ENCODE results near the gene MMRN2.

Gene MMRN2

DNA sequence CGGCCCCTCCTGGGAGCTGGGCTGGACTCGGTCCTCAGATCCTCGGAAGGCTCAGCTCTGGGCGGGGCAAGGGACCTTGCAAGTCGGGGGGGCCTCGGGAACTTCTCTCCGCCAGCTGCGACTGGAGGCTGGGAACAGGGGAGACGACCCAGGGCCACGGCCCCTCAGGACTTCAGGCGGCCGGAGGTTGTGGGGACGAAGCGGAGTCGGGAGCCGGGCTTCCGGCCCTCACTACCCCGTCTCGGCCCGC is 13.5 kb upstream of the MMRN2 start:
- in situ Hi-C loops (cut with HindIII; ENCODE audit: low pct_ligation_motif_present, low pct_unique_long_range_greater_than_20kb, low sequenced_read_pairs) = no loop called here
- DNase-seq = no peak

DNA sequence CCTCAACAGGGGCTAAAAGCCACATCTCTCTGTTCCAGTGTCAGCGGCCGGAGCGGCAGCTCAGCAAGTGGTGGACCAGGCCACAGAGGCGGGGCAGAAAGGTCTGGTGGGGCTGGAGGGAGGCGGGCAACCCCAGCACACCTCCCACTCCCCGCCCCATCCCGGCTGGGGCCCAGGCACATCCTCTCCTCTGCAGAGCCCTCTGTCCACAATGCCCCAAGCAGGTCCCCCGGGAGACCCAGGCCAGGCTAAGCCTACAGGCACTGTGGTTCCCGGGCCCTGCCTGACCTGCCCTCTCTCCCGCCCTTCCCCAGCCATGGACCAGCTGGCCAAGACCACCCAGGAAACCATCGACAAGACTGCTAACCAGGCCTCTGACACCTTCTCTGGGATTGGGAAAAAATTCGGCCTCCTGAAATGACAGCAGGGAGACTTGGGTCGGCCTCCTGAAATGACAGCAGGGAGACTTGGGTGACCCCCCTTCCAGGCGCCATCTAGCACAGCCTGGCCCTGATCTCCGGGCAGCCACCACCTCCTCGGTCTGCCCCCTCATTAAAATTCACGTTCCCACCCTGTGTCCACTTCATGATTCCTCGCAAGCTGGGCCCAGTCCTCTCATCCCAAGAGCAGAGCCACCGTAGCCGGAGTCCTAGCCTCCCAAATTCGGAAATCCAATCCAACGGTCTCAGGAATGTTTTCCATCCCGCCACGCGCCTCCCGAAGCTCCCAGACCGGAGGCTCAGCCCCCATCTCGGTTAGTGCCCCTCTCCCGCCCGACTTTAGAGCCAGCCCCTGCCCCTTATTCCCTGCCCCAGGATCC is 13.0 kb upstream of the MMRN2 start:
- DNase-seq = peak; percentile 54

DNA sequence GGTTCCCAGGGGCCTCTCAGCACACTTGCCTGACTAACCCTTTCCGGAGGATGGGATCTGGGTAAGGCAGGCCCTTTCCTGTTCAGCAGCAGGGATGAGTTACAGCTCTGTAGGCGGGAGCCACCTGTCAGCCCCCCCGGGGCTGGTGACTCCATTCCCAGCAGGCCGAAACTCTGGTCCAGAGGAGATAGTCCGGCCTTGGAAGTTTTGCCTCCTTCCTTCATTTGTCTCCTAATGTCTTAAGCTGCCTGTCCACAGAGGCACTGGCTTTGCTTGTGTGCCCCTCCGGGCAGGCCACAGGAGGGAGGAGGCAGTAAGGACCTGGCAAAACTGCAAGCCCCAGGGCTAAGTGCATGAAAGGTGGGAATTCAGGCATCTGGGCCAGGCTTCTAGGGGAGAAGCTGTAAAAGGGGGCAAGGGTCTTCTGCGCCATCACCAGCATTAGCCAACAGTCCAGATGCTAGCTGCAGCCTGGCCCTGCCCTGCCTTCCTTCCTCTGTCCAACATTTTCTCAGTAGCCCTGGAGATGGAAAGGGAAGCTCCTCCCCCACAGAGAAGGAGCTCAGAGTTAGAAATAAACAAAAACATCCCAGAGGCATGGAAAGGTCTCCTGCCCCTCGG is 12.1 kb upstream of the MMRN2 start:
- in situ Hi-C loops (cut with HindIII; ENCODE audit: low pct_ligation_motif_present, low pct_unique_long_range_greater_than_20kb, low sequenced_read_pairs) = no loop called here
- DNase-seq = no peak

More for the DNA sequence above, 13.0 kb upstream of the MMRN2 start:
- in situ Hi-C loops (cut with HindIII; ENCODE audit: low pct_ligation_motif_present, low pct_unique_long_range_greater_than_20kb, low sequenced_read_pairs) = no loop called here

DNA sequence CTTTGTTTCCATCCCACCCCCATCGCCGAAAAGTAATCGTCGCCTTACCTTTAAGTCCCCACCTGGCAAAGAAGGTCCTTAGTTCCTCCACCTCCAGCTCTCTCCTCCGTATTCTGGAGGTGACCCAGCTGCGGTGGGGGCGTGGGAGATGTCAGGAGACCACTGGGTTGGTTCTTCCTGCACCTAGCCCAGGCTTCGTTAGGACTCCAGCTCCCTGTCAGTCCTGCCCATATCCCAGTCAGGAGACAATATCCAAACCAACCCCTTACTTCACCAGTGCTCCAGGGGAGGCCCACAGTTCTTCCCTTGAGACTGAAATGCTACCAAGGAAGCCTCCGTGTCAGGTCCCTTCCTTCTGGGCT is 11.6 kb upstream of the MMRN2 start:
- no peak for DNase-seq
- in situ Hi-C loops (cut with HindIII; ENCODE audit: low pct_ligation_motif_present, low pct_unique_long_range_greater_than_20kb, low sequenced_read_pairs) = no loop called here

DNA sequence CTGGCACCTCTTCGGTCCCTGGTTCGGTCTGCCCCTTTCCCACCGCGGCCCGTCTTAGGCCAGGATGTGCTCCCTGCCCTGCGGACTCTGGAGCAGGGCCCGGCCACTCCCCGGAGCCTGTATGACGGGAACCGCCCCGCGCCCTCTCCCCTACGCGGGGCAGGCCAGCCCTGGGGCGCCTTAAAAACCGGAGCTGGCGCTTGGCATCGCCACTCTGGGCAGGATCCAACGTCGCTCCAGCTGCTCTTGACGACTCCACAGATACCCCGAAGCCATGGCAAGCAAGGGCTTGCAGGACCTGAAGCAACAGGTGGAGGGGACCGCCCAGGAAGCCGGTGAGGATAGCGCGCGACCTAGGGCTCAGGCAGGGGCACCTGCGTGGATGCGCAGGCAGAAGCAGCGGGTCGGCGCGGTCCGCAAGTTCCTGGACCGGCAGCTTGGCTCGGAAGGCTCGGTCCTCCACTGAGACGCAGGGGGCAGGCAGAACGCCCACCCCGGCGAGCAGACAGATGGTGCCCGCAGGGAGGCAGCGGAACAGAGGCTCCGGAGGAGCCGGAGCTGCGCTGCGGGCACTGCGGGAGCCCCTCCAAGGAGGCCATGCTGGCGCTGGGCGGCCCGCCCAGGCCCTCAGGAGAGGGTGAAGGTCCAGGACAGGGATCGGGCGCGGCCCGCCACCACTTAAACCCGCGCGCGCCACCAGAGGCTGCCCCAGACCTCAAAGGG is 11.0 kb upstream of the MMRN2 start, which contains the start of gene ADIRF:
ADIRF (plus strand) TSS at position 212 of the 723 bp plus-strand sequence; CDS start at position 275, 63 bp downstream.
- DNase-seq = no peak
- in situ Hi-C loops (cut with HindIII; ENCODE audit: low pct_ligation_motif_present, low pct_unique_long_range_greater_than_20kb, low sequenced_read_pairs) = no loop called here

DNA sequence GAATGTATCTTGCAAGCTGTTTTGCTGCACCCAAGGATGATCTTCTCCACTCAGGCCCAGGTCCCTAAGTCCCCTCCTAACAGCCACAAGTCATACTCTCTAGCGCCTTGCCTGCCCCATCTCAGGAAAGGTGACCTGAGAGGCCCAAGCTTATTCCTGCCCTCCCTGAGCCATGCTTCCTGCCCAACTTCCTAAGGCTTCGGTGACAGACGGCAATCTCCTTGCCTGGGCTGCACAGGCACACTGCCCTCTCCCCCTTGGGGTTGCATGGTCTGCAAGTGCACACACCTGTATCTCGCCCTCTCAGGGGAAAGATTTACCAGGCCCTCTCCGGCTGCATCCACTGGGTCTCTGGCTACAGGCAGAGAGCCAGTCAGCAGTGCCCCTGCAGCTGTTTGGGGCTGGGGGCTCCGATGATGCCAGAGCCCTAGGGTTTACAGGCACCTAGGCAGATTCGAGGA is 10.1 kb upstream of the MMRN2 start:
- in situ Hi-C loops (cut with HindIII; ENCODE audit: low pct_ligation_motif_present, low pct_unique_long_range_greater_than_20kb, low sequenced_read_pairs) = no loop called here
- DNase-seq = no peak

DNA sequence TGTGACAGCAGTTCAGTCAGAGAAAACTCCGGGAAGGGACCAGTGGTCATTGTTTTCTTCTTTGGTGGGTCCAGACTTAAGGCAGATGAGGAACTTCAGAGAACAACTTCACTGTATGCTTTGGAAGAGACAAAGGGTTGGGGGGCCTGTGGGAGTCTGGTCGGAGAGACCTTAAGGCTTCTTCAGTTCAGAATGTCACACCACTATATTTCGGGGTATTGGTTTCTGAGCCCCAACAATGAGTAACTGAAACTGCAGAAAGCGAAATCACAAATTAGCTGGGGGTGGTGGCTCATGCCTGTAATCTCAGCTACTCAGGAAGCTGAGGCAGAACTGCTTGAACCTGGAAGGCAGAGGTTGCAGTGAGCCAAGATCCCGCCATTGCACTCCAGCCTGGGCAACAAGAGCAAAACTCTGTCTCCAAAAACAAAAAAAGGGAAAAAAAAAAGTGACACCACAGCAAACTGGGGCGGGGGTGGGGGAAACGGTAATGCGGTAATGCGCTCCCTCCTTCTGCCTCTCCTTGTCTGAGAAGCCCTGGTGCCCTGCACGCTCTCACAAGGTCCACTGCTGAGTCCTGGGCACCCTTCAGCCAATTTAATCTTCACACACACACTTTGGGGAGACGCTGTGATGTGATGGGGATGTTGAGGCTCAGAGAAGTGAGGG is 8.7 kb upstream of the MMRN2 start:
- no peak for DNase-seq
- in situ Hi-C loops (cut with HindIII; ENCODE audit: low pct_ligation_motif_present, low pct_unique_long_range_greater_than_20kb, low sequenced_read_pairs) = no loop called here

DNA sequence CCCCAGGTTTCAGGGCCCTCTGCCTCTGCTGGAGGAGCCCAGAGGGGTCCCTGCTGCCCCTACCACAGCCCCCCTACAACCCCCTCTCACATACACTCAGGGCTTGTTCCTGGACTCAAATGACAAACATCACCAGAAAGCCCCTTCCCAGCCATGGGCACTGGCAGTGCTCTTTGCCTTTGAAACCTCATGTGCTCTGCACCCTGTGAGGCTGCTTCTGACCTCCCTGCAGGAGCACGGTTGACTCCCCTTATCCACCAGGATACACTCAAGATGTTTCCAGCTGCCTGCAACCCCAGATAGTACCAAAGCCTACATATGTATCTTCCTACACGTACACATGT is 7.4 kb upstream of the MMRN2 start:
- in situ Hi-C loops (cut with HindIII; ENCODE audit: low pct_ligation_motif_present, low pct_unique_long_range_greater_than_20kb, low sequenced_read_pairs) = no loop called here

DNA sequence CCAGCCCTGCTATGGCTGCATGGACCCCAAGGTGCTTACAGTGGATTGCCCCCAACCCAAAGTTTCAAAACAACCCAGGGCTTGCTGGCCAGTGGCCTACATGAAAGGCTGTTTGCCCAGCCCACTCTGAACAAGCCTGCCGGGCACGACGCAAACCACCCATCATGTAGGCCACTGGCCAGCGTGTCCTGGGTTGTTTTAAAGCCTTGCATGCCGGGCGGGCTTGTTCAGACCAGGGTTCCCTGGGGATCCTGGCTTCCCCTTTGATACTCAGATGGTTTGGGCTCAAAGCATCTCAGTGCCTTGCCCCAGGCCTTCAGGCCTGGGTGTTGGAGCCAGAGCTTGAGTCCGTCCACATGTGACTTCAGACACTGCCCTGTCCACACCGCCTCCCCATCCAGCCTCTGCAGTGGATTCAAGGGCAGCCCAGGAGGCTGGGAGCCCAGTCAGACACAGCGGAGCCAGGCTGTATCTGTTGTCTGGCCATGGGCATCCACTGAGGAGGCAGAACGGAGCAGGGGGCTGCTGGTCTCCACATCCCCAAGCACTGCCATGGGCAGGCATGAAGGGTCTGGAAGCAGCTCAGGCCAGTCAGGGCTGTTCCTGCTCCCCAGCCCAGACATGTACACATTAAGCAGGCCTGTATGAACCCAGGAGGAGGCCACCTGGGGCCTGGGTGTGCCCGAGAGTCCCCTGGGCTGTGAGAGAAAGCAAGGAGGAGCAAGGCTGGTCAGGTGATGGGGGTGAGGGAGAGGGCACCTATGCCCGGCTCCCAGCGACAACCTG is 6.8 kb upstream of the MMRN2 start:
- no peak for DNase-seq
- in situ Hi-C loops (cut with HindIII; ENCODE audit: low pct_ligation_motif_present, low pct_unique_long_range_greater_than_20kb, low sequenced_read_pairs) = no loop called here

More for the DNA sequence above, 7.4 kb upstream of the MMRN2 start:
- no peak for DNase-seq

DNA sequence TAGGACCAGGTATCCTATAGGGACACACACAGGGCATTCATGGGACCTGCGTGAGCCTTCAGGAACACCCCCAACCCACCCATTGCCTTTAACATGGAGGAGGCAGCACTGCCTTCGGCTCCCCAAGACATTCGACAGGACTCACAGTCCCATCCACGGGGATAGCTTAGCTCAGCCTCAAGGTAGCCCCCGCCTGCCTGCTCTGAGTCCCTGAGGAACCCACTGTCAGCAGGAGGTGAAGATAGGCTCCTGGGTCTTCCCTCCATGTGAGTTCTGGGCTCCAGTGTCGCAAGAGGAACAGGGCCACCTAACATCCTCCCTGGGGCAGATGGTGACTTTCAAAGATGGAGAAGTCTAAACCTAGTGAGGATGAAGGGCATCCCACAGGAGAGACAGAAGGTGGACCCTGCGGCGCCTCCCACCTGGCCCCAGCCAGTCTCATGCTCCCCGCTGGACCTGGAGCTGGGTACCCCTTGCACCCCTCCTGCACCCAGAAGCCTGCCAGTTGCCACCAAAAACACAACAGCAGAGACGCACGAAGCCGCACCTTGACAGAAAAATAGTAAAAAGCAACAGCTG is 6.0 kb upstream of the MMRN2 start:
- in situ Hi-C loops (cut with HindIII; ENCODE audit: low pct_ligation_motif_present, low pct_unique_long_range_greater_than_20kb, low sequenced_read_pairs) = no loop called here
- no peak for DNase-seq

DNA sequence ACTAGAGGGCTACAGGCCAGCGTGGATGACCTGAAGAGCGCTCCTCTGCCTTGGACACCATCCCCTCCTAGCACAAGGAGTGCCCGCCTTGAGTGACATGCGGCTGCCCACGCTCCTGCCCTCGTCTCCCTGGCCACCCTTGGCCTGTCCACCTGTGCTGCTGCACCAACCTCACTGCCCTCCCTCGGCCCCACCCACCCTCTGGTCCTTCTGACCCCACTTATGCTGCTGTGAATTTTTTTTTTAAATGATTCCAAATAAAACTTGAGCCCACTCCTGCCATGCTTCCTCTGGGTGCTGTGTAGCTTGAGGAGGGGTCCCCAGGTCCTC is 5.5 kb upstream of the MMRN2 start:
- in situ Hi-C loops (cut with HindIII; ENCODE audit: low pct_ligation_motif_present, low pct_unique_long_range_greater_than_20kb, low sequenced_read_pairs) = no loop called here
- DNase-seq = no peak

DNA sequence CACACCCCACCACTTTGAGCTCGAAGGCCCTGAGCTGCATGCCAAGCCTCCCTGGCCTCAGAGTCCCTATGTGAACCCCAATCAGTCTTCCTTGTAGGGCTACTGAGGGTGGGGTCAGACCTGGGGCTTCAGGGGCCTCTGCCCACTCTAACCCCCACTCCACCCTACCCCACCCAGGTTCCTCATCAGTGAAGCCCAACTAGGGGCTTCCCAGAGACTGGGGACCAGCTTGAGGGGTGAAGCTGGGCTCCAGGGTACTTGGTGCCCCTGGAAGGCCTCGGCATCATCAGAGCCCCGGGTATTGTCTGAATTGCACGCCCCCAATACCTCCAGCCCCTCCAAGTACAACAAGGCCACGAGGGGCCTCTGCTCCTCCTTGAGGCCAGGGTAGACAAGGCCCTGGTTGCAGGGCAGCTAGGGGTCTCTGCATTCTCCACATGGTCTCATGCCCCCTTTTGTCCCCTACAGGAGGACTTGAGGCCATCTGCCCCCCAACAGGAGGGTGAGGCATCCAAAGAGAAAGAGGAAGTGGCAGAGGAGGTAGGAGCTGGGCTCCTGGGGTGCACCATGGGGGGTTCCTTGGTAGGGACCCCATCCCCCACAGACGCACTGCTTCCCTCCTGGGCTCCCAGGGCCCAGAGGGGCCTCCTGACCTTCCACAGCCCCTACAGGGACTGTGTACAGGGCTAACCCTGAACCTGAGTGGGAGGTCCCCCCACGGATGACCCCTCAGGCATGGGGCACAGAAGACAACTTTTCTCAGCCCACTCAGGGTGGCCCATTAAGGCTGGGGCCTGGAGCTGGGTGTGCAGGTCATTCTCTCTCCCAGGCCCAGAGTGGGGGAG is 4.9 kb upstream of the MMRN2 start:
- in situ Hi-C loops (cut with HindIII; ENCODE audit: low pct_ligation_motif_present, low pct_unique_long_range_greater_than_20kb, low sequenced_read_pairs) = no loop called here
- DNase-seq = no peak

DNA sequence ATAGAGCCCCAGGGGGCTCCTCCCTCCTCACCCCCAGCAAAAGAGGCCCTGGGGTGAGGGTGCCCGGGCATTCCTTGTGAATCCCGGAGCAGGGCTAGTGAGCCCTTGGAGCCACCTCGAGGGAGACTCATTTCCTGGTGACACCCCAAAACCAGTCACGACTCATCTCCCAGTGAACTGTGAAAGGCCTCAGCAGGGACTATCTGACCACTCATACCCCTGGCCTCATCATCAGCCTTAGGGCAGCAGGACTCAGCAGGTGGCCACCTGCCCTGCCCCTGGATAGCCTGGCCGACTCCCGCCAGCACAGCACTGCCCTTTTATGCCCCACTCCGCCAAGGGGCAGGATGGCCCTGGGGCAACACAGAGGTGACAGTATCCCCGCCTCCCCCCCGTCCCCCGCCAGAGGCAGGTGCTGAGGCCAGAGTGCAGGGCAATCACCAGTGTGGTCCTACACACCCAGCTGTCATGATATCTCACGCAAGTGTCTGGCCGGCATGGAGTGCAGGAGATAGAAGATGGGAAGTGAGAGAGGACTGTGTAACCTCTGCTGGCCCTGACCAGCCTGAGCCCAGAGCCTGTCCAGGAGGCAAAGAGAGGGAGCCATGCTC is 4.2 kb upstream of the MMRN2 start:
- peak; percentile 54 for DNase-seq
- in situ Hi-C loops (cut with HindIII; ENCODE audit: low pct_ligation_motif_present, low pct_unique_long_range_greater_than_20kb, low sequenced_read_pairs) = no loop called here

DNA sequence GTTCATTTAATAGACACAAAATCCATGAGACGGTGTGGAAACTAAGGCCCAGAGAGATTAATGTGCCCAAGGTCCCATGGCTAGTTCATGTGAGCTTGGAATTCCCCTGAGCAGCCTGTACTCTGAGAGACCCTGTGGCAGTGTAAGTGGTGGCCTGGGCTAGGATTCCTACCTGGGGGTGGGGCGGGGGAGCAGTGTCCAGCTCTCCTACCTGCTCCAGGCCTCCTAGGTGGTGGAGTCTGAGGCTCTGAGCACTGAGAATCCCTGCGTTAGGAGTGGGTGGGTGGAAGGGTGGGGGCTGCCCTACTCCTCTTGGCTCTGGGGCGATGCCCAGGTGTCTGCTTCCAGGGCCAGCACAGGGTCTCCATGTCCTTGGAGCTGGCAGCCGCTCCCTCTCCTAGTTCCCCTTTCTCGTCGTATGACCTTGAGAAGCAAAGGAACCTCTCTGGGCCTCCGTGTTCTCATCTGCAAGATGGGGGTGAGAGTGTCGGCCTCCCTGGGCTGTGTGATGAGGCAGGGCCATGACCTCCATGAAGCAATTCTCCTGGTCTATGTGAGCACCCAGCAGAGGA is 3.5 kb upstream of the MMRN2 start:
- no peak for DNase-seq
- in situ Hi-C loops (cut with HindIII; ENCODE audit: low pct_ligation_motif_present, low pct_unique_long_range_greater_than_20kb, low sequenced_read_pairs) = no loop called here

DNA sequence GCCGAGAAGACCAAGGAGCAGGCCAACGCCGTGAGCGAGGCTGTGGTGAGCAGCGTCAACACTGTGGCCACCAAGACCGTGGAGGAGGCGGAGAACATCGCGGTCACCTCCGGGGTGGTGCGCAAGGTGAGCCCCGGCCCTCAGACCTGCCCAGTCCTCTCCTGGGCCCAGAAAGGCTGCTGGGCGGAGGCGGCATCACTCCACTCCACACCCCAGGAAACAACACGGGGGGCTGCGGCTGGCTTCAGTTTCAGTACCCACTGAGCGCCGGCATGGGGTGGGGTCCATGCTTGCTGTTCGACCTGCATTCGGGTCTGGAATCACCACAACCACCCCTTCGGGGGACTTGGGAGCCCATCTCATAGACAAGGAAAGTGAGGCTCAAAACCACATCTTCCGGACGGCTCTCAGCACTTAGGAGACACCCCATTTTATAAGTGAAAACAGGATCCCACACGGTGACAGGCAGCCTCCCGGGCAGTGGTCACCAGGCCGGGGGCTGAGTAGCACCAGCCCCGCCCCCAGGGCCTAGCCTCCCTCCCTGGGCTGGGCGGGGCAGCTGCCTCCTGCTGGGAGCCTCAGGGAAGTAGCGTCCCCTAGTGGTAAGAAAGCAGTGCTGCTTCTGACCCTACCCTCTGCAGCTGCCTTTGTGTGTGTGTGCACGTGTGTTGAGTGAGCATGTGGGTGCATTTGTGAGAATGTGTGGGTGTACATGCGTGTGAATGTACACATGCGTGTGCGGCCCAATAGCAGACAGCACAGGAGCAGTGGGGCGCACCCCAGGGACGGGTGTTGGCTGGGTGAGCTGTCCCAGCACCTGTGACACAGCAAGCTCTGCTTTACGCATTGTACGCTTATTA is 2.8 kb upstream of the MMRN2 start:
- peak; percentile 78 for DNase-seq
- in situ Hi-C loops (cut with HindIII; ENCODE audit: low pct_ligation_motif_present, low pct_unique_long_range_greater_than_20kb, low sequenced_read_pairs) = no loop called here

DNA sequence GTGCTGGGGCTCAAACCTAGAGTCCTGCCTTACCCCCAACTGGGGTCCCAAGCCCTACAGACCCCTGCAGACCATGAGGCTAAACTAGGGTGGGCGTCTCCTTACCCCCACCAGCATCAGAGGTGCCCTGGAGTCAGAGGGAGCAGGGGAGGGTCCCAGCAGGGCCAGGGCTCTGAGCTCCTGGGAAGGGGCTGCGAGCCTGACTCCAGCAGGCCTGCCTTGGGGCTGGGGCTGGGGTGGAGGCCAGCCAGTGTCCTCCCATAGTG is 2.3 kb upstream of the MMRN2 start:
- DNase-seq = no peak
- in situ Hi-C loops (cut with HindIII; ENCODE audit: low pct_ligation_motif_present, low pct_unique_long_range_greater_than_20kb, low sequenced_read_pairs) = no loop called here

Measured in ACHN (cell line).